Measurements from ENCODE around the gene GPC3. TPM values are rescaled to one million over a fixed set of nuclear protein-coding genes. Genes with fewer than 3 reads are reported as not detected.

Gene GPC3
- total RNA-seq, 1 donor: not detected

DNA sequence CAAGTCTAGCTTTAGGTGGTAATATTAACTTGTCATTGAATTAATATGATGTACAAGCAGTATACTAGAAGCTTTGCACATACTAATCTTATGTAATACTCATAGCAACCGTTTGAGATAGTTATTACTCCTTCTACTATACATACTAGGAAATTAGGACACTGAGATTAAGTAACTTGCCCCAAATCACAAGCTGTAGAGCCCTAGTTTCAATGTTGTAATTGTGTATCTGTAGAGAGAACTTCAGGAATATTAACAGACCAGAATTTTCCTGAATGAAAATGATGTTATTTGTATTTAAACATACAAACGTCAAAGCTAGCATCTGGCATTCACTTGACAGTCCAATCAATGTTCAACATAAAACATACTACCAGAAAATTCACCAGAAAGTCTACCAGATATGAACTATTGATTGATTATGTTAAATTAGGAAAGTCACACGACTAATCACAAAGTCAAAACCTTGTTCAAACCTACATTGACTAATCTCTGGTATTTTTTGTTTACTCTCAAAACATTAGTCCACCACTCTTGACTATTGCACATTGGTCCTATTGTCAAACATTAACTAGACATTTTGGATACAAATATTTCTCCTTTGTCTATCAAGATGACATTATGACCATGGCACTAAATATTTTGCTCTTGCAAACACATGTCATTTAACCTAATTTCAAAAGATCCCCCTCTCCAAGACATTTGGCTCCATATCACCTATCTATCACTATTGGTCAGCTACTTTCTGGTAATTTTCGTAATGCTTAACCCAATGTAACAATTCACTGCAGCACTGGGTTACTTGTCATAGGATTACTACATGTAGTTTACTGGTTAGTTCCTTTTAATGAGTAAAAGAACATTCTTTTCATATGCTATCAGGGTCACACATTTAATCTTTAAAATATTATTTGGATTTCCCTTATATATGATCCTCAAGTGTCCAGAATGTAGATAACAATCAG is 100.7 kb downstream of the GPC3 start:
- Histone ChIP-seq H3K36me3 (ENCODE audit: insufficient read depth, low read length) (no peaks in the 10 kb centered on the region), H4K20me1 (ENCODE audit: insufficient read depth, low read length) (no peaks in the 10 kb centered on the region), H3K27ac (ENCODE audit: low read depth, low read length) (no peak overlapping the region), H3K79me2 (ENCODE audit: insufficient read depth, low read length) (no peaks in the 10 kb centered on the region), H2AFZ (ENCODE audit: low read length) (no peak overlapping the region), H3K27me3 (ENCODE audit: insufficient read depth, low read length) (no peaks in the 10 kb centered on the region), H3K9me3 (ENCODE audit: low read depth, low read length) (no peaks in the 10 kb centered on the region), H3K4me2 (ENCODE audit: insufficient read depth, low read length) (no peak overlapping the region), H3K4me3 (ENCODE audit: insufficient read depth, low read length) (no peak overlapping the region), H3K4me1 (ENCODE audit: insufficient read depth, low read length) (no peaks in the 10 kb centered on the region)
- DNase-seq (ENCODE audit: insufficient read length, low spot score, missing footprints): no peak
- TF ChIP-seq, protein P1, sequence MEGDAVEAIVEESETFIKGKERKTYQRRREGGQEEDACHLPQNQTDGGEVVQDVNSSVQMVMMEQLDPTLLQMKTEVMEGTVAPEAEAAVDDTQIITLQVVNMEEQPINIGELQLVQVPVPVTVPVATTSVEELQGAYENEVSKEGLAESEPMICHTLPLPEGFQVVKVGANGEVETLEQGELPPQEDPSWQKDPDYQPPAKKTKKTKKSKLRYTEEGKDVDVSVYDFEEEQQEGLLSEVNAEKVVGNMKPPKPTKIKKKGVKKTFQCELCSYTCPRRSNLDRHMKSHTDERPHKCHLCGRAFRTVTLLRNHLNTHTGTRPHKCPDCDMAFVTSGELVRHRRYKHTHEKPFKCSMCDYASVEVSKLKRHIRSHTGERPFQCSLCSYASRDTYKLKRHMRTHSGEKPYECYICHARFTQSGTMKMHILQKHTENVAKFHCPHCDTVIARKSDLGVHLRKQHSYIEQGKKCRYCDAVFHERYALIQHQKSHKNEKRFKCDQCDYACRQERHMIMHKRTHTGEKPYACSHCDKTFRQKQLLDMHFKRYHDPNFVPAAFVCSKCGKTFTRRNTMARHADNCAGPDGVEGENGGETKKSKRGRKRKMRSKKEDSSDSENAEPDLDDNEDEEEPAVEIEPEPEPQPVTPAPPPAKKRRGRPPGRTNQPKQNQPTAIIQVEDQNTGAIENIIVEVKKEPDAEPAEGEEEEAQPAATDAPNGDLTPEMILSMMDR (IDR thresholded peaks at IDR 0.05; ENCODE audit: extremely low read depth, low read depth, low read length): no peak

DNA sequence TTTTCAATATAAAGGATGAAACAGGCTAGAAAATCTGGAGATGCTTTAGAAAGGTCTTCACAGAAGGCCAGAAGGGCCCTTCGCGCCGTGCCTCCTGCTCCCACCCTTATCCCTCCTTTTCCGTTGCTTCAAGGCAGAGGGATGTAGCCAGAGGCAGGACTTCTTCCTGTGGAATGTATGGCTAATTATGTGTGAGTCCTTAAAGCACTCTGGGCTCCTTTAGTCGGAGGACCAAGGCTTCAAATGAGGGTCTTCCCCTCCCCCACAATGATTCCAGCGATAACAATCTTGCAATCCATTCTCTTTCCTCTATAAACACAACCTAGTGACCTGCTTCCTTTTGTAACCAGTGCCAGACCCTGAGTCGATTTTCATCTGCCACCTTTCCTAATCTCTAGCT is 103.5 kb downstream of the GPC3 start:
- H3K4me1 ChIP-seq (ENCODE audit: insufficient read depth, low read length): no peaks in the 10 kb centered on the region
- no peaks in the 10 kb centered on the region for H3K9me3 ChIP-seq (ENCODE audit: low read depth, low read length)
- H3K4me2 ChIP-seq (ENCODE audit: insufficient read depth, low read length): no peak overlapping the region
- H3K79me2 ChIP-seq (ENCODE audit: insufficient read depth, low read length): no peaks in the 10 kb centered on the region
- H3K4me3 ChIP-seq (ENCODE audit: insufficient read depth, low read length): no peak overlapping the region
- no peak for DNase-seq (ENCODE audit: insufficient read length, low spot score, missing footprints)
- no peak overlapping the region for H3K27ac ChIP-seq (ENCODE audit: low read depth, low read length)
- H2AFZ ChIP-seq (ENCODE audit: low read length): no peak overlapping the region
- no peaks in the 10 kb centered on the region for H3K27me3 ChIP-seq (ENCODE audit: insufficient read depth, low read length)
- TF ChIP-seq, protein P1 (IDR thresholded peaks at IDR 0.05; ENCODE audit: extremely low read depth, low read depth, low read length): no peak
- no peaks in the 10 kb centered on the region for H3K36me3 ChIP-seq (ENCODE audit: insufficient read depth, low read length)
- H4K20me1 ChIP-seq (ENCODE audit: insufficient read depth, low read length): no peaks in the 10 kb centered on the region

DNA sequence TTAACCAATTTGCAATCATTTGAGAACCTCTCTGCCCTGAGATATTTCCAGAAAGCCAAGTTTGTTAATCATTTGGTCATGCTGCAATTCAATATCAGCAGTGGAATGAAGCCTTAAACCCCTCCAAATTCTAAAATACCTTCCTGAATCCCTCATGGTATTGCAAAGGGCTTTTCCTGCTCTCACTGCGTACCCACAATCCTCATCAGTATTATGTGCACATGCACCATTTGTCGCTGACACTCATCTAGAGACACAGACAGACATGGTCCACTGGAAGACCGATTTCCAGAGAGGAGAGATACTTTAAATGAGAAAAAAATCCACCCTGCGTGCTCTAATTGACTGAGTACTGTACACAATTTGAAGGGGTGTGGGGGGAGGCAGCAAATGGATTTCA is 104.4 kb downstream of the GPC3 start:
- TF ChIP-seq, protein P1 (IDR thresholded peaks at IDR 0.05; ENCODE audit: extremely low read depth, low read depth, low read length): no peak
- no peak overlapping the region for H3K4me3 ChIP-seq (ENCODE audit: insufficient read depth, low read length)
- H3K36me3 ChIP-seq (ENCODE audit: insufficient read depth, low read length): no peaks in the 10 kb centered on the region
- no peaks in the 10 kb centered on the region for H3K4me1 ChIP-seq (ENCODE audit: insufficient read depth, low read length)
- no peaks in the 10 kb centered on the region for H3K27me3 ChIP-seq (ENCODE audit: insufficient read depth, low read length)
- DNase-seq (ENCODE audit: insufficient read length, low spot score, missing footprints): no peak
- H3K9me3 ChIP-seq (ENCODE audit: low read depth, low read length): no peaks in the 10 kb centered on the region
- H3K27ac ChIP-seq (ENCODE audit: low read depth, low read length): no peak overlapping the region
- no peak overlapping the region for H3K4me2 ChIP-seq (ENCODE audit: insufficient read depth, low read length)
- H2AFZ ChIP-seq (ENCODE audit: low read length): no peak overlapping the region
- no peaks in the 10 kb centered on the region for H3K79me2 ChIP-seq (ENCODE audit: insufficient read depth, low read length)
- H4K20me1 ChIP-seq (ENCODE audit: insufficient read depth, low read length): no peaks in the 10 kb centered on the region

DNA sequence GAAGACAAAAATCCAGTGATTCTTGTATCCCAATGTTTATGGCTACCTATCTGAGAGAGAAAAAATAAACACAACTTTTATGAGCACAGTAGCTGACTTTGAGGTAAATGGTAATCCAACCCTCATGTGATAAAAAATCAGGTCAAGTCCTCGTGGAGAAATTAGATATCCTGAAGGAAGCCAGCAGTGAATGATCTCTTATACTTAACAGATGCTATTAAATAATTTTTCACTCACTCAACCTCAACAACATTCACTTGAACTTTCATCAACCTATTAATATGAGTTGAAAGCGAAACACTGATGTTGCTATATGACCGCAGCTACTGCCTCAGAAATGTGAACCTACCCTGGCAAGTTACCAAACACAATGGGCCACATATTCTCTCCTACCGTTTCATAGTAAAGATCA is 105.4 kb downstream of the GPC3 start:
- TF ChIP-seq, protein P1 (IDR thresholded peaks at IDR 0.05; ENCODE audit: extremely low read depth, low read depth, low read length): no peak
- H3K79me2 ChIP-seq (ENCODE audit: insufficient read depth, low read length): no peaks in the 10 kb centered on the region
- no peak overlapping the region for H3K27ac ChIP-seq (ENCODE audit: low read depth, low read length)
- H3K9me3 ChIP-seq (ENCODE audit: low read depth, low read length): no peaks in the 10 kb centered on the region
- no peak overlapping the region for H2AFZ ChIP-seq (ENCODE audit: low read length)
- H4K20me1 ChIP-seq (ENCODE audit: insufficient read depth, low read length): no peaks in the 10 kb centered on the region
- no peaks in the 10 kb centered on the region for H3K27me3 ChIP-seq (ENCODE audit: insufficient read depth, low read length)
- H3K4me1 ChIP-seq (ENCODE audit: insufficient read depth, low read length): no peaks in the 10 kb centered on the region
- H3K4me3 ChIP-seq (ENCODE audit: insufficient read depth, low read length): no peak overlapping the region
- no peaks in the 10 kb centered on the region for H3K36me3 ChIP-seq (ENCODE audit: insufficient read depth, low read length)
- no peak overlapping the region for H3K4me2 ChIP-seq (ENCODE audit: insufficient read depth, low read length)
- DNase-seq (ENCODE audit: insufficient read length, low spot score, missing footprints): no peak

Data from osteoblast (primary cell).